ENCODE data around the gene CNNM1.

GRCh38 chr10:99433378-99434020 lies 104.3 kb downstream of the CNNM1 start:
- TF ChIP-seq CTCF (IDR thresholded peaks at IDR 0.05) (no peak), POLR2A (IDR thresholded peaks at IDR 0.05) (no peak)

All from uterus (tissue), 2 donors.